Astrocyte (in vitro differentiated cells and primary cell): Measurements from ENCODE around the gene SYNGR1. TPM values are rescaled to one million over a fixed set of nuclear protein-coding genes. Genes with fewer than 3 reads are reported as not detected.

Experiments
- DNase-seq: peaks from one replicate; pipeline ENCODE4 v3.0.0-alpha.2; 2010; ENCODE audit warnings: low read depth
- FAIRE-seq: peaks from 2 replicates; lab custom pipeline; 2011; peaks lifted over from hg19 to GRCh38; lab: Jason Lieb, UNC
- H2AFZ ChIP-seq: 2 replicates; pipeline ENCODE4 v1.6.0; 2012; ENCODE audit warnings: low read depth, low read length, inconsistent platforms
- H3K27ac ChIP-seq: 2 replicates; pipeline ENCODE4 v1.5.1; 2011; ENCODE audit warnings: low read depth, low read length, inconsistent platforms
- H3K27me3 ChIP-seq: 2 replicates; pipeline ENCODE4 v1.6.0; 2011; ENCODE audit warnings: low read length, inconsistent platforms; ENCODE audit not compliant: insufficient read depth
- H3K36me3 ChIP-seq: 2 replicates; pipeline ENCODE4 v1.5.1; 2011; ENCODE audit warnings: low read length, inconsistent platforms; ENCODE audit not compliant: insufficient read depth
- H3K4me1 ChIP-seq: 2 replicates; pipeline ENCODE4 v1.5.1; 2011; ENCODE audit warnings: low read length, inconsistent platforms; ENCODE audit not compliant: insufficient read depth
- H3K4me2 ChIP-seq: 2 replicates; pipeline ENCODE4 v1.6.0; 2012; ENCODE audit warnings: low read length, inconsistent platforms
- H3K4me3 ChIP-seq: 2 replicates; pipeline ENCODE4 v1.5.1; 2011; ENCODE audit warnings: low read depth, mild to moderate bottlenecking, low read length, inconsistent platforms; ENCODE audit not compliant: insufficient read depth
- H3K79me2 ChIP-seq: 2 replicates; pipeline ENCODE4 v1.6.0; 2012; ENCODE audit warnings: mild to moderate bottlenecking, low read length, inconsistent platforms; ENCODE audit not compliant: insufficient read depth
- H3K9ac ChIP-seq: 2 replicates; pipeline ENCODE4 v1.6.0; 2012; ENCODE audit warnings: mild to moderate bottlenecking, low read length, inconsistent platforms
- H3K9me3 ChIP-seq: 2 replicates; pipeline ENCODE4 v1.5.1; 2012; ENCODE audit warnings: low read depth, mild to moderate bottlenecking, low read length, inconsistent platforms; ENCODE audit not compliant: insufficient read depth
- H4K20me1 ChIP-seq: 2 replicates; pipeline ENCODE4 v1.6.0; 2012; ENCODE audit warnings: low read length, inconsistent platforms; ENCODE audit not compliant: insufficient read depth
- H3K27ac Mint-ChIP-seq: one replicate; pipeline ENCODE4 v1.8.0; 2021; ENCODE audit warnings: mild to moderate bottlenecking, mixed read lengths; ENCODE audit not compliant: unreplicated experiment
- H3K27me3 Mint-ChIP-seq: one replicate; pipeline ENCODE4 v1.8.0; 2021; ENCODE audit warnings: low read depth, mixed read lengths; ENCODE audit not compliant: unreplicated experiment
- H3K36me3 Mint-ChIP-seq: one replicate; pipeline ENCODE4 v1.8.0; 2021; ENCODE audit warnings: low read depth, mixed read lengths; ENCODE audit not compliant: unreplicated experiment
- H3K4me1 Mint-ChIP-seq: one replicate; pipeline ENCODE4 v1.8.0; 2021; ENCODE audit warnings: low read depth, mixed read lengths; ENCODE audit not compliant: unreplicated experiment
- H3K4me3 Mint-ChIP-seq: one replicate; pipeline ENCODE4 v1.8.0; 2021; ENCODE audit warnings: mild to moderate bottlenecking, moderate library complexity, mixed read lengths; ENCODE audit not compliant: unreplicated experiment
- H3K9me3 Mint-ChIP-seq: one replicate; pipeline ENCODE4 v1.8.0; 2021; ENCODE audit warnings: mild to moderate bottlenecking, mixed read lengths; ENCODE audit not compliant: unreplicated experiment
- EZH2 ChIP-seq: IDR thresholded peaks from 2 replicates; pipeline ENCODE4 v1.6.1; 2012; ENCODE audit warnings: mild to moderate bottlenecking, low read length, inconsistent platforms; ENCODE audit not compliant: insufficient read depth
- total RNA-seq: library from RNA; stranded (reverse); gene quantifications from 2 replicates; pipeline ENCODE4 v1.2.1, GENCODE V29; 2021
- TF ChIP-seq, protein P1 (sequence below): IDR thresholded peaks from 2 replicates; pipeline ENCODE4 v1.5.1; 2011; ENCODE audit warnings: low read depth, mild to moderate bottlenecking, inconsistent platforms, low read length, moderate library complexity; ENCODE audit not compliant: insufficient read depth

SYNGR1 gene
- total RNA-seq, 1 donor from 2014 or later: 12.0 TPM

DNA sequence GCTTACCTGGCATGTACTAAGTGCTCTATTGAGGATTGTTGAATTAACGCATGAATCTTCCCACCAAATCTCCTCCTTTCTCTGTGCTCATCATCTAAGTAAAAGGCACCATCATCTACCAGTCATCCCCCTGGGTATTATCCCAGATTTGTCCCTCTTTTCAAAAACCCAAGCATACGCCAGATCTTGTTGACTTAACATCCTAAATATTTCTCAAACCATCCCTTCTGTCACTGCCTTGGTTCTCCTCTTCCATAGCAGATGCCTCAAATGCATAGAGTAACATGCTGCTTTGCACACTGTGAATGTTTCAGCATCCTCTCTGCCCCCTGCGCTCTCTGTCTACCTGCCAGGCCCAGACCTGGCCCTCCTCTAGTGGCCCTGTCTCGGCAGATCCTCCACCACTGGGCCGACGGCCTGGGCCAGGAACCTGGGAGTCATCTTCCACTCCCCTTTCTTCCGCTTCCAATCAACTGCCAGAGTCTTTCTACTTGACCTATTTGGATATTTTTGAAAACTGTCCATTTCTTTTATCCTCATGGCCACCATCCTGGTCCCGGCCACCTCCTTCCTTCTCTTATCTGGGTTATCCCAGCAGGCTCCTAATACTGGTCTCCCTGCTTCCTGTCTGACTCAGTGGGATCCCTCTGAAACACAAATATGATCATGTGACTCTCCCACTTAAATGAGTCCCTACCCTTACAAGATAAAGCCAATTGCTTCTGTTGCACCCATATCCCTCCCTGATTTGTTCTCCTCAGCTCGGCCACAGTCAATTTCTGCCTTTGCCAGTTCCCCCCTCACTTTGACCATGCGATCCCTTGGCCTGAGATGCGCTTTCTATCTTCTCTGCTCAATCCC lies 46.4 kb downstream of the SYNGR1 start:
- no peaks in the 10 kb centered on the region for H4K20me1 ChIP-seq
- H3K27ac ChIP-seq: peak overlapping the region; percentile 11
- Mint-ChIP-seq H3K4me1 (peaks cover 2% of the 10 kb centered on the region), H3K36me3 (no peaks in the 10 kb centered on the region), H3K27ac (no peak overlapping the region), H3K27me3 (no peaks in the 10 kb centered on the region), H3K9me3 (no peaks in the 10 kb centered on the region), H3K4me3 (peak overlapping the region; percentile 7)
- peaks cover 11% of the 10 kb centered on the region for H3K79me2 ChIP-seq
- DNase-seq (no peak), FAIRE-seq (no peak)
- no peak overlapping the region for H3K9ac ChIP-seq
- peaks cover 12% of the 10 kb centered on the region for H3K4me1 ChIP-seq
- H2AFZ ChIP-seq: peak overlapping the region; percentile 26
- no peaks in the 10 kb centered on the region for H3K36me3 ChIP-seq
- H3K9me3 ChIP-seq: no peaks in the 10 kb centered on the region
- no peaks in the 10 kb centered on the region for H3K27me3 ChIP-seq
- H3K4me3 ChIP-seq: no peak overlapping the region
- no peak for TF ChIP-seq EZH2
- TF ChIP-seq, protein P1, sequence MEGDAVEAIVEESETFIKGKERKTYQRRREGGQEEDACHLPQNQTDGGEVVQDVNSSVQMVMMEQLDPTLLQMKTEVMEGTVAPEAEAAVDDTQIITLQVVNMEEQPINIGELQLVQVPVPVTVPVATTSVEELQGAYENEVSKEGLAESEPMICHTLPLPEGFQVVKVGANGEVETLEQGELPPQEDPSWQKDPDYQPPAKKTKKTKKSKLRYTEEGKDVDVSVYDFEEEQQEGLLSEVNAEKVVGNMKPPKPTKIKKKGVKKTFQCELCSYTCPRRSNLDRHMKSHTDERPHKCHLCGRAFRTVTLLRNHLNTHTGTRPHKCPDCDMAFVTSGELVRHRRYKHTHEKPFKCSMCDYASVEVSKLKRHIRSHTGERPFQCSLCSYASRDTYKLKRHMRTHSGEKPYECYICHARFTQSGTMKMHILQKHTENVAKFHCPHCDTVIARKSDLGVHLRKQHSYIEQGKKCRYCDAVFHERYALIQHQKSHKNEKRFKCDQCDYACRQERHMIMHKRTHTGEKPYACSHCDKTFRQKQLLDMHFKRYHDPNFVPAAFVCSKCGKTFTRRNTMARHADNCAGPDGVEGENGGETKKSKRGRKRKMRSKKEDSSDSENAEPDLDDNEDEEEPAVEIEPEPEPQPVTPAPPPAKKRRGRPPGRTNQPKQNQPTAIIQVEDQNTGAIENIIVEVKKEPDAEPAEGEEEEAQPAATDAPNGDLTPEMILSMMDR: no peak
- no peak overlapping the region for H3K4me2 ChIP-seq

DNA sequence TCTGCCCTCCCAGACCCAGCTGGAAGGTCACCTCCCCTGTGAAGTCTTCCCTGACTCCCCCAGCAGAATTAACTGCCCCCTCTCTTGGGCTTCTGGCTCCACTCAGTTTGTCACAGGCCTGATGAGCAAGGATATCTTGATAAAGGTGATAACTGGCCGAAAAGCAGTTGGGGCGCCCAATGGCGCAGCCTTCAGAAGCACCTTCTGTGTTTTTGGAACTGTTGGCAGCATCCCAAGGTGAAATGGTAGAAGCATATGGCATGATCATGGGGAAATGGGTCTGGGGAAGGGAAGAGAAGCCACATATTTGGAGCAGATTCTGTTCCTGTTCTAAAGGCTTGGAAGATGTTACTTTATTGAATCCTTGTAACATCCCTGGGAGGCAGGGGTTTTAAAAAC lies 47.0 kb downstream of the SYNGR1 start:
- TF ChIP-seq EZH2: no peak
- TF ChIP-seq, protein P1: no peak
- Histone ChIP-seq H2AFZ (peak overlapping the region; percentile 26), H3K36me3 (no peaks in the 10 kb centered on the region), H3K27ac (peak overlapping the region; percentile 11), H3K4me3 (no peak overlapping the region), H3K4me1 (peaks cover 12% of the 10 kb centered on the region), H3K79me2 (peaks cover 18% of the 10 kb centered on the region), H3K4me2 (no peak overlapping the region), H3K9ac (no peak overlapping the region), H3K27me3 (no peaks in the 10 kb centered on the region), H4K20me1 (no peaks in the 10 kb centered on the region), H3K9me3 (no peaks in the 10 kb centered on the region)
- Mint-ChIP-seq H3K27me3 (no peaks in the 10 kb centered on the region), H3K4me1 (peaks cover 2% of the 10 kb centered on the region), H3K36me3 (peaks cover under 1% of the 10 kb centered on the region), H3K27ac (no peak overlapping the region), H3K4me3 (peak overlapping the region; percentile 7), H3K9me3 (no peaks in the 10 kb centered on the region)
- no peak for DNase-seq
- FAIRE-seq: no peak

DNA sequence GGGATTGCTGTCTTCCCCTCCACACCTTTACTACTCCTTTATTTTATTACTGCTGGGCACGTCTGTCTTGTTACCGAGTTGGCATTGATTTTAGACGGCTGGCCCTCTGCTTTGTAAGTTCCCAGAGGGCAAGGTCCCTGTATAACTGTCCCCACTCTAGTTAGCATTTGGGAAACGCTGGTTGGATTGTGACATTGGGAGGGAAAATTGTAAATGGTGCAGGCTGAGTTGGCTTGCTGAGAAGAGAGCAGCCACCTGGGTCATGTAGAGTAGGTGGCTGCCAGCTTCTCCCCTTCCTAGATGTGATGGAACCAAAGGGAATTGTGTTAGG lies 51.5 kb downstream of the SYNGR1 start:
- no peaks in the 10 kb centered on the region for H3K9me3 Mint-ChIP-seq
- H3K4me1 ChIP-seq: peaks cover 22% of the 10 kb centered on the region

More for the DNA sequence above, 51.5 kb downstream of the SYNGR1 start:
- Histone ChIP-seq H3K9me3 (no peaks in the 10 kb centered on the region), H3K36me3 (no peaks in the 10 kb centered on the region), H3K27ac (no peak overlapping the region), H3K9ac (no peak overlapping the region), H4K20me1 (no peaks in the 10 kb centered on the region), H3K27me3 (no peaks in the 10 kb centered on the region), H3K4me3 (no peak overlapping the region), H3K4me2 (no peak overlapping the region), H3K79me2 (peaks cover 33% of the 10 kb centered on the region), H2AFZ (no peak overlapping the region)
- TF ChIP-seq EZH2: no peak
- TF ChIP-seq, protein P1: no peak
- H3K27ac Mint-ChIP-seq: no peak overlapping the region
- no peak for FAIRE-seq
- no peak for DNase-seq
- no peaks in the 10 kb centered on the region for H3K27me3 Mint-ChIP-seq
- peak overlapping the region; percentile 90 for H3K4me3 Mint-ChIP-seq
- peaks cover 12% of the 10 kb centered on the region for H3K36me3 Mint-ChIP-seq
- H3K4me1 Mint-ChIP-seq: peaks cover 9% of the 10 kb centered on the region
